ENCODE measurements around the gene MIS18BP1. TPM values are rescaled to one million over a fixed set of nuclear protein-coding genes. Genes with fewer than 3 reads are reported as not detected.

The MIS18BP1 gene
- total RNA-seq, 3 donors from 2014 or later, result 46.7 to 64.4 (median 48.5) TPM

DNA sequence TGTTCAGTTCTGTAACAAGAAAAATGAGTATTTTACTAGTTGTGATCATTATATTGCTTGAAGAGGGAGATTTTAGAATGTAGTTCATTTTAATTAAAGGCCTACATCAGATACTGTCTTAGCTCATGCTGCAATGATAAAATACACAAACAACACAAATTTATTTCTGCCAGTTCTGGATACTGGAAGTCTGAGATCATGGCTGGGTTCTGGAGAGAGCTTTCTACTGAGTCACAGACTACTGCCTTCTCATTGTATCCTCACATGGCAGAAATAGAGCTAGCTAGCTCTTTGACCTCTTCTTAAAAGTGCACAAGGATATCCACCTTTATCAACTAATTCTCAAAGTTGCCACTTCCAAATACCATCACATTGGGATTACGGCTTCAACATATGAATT lies 53.8 kb downstream of the MIS18BP1 start:
- Histone ChIP-seq H3K27ac (peak overlapping the region; percentile 50 to 81), H3K4me1 (no peaks in the 10 kb centered on the region)

DNA sequence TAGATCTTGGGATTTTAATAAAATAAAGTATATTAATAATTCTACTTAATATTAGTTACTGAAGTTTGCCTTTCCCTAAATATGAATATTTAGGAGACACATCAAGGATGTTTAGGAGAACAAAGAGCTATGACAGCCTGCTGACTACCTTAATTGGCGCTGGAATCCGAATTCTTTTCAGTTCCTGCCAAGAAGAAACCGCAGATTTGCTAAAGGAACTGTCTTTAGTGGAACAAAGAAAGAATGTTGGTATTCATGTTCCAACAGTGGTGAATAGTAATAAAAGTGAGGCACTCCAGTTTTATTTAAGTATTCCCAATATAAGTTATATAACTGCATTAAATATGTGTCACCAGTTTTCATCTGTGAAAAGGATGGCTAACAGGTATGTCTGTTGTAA lies 54.5 kb downstream of the MIS18BP1 start:
- peak in 1 of 2 donors; percentile 37 for DNase-seq (ENCODE audit: low spot score in 2 of 2)
- TF ChIP-seq POLR2A (IDR thresholded peaks at IDR 0.05) (no peak), POLR2AphosphoS5 (IDR thresholded peaks at IDR 0.05) (no peak)
- TF ChIP-seq, protein P1, sequence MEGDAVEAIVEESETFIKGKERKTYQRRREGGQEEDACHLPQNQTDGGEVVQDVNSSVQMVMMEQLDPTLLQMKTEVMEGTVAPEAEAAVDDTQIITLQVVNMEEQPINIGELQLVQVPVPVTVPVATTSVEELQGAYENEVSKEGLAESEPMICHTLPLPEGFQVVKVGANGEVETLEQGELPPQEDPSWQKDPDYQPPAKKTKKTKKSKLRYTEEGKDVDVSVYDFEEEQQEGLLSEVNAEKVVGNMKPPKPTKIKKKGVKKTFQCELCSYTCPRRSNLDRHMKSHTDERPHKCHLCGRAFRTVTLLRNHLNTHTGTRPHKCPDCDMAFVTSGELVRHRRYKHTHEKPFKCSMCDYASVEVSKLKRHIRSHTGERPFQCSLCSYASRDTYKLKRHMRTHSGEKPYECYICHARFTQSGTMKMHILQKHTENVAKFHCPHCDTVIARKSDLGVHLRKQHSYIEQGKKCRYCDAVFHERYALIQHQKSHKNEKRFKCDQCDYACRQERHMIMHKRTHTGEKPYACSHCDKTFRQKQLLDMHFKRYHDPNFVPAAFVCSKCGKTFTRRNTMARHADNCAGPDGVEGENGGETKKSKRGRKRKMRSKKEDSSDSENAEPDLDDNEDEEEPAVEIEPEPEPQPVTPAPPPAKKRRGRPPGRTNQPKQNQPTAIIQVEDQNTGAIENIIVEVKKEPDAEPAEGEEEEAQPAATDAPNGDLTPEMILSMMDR (IDR thresholded peaks at IDR 0.05), result no peak
- Histone ChIP-seq H3K4me3 (no peak overlapping the region), H3K9me3 (no peaks in the 10 kb centered on the region), H3K27ac (peak overlapping the region; percentile 6 to 81), H3K36me3 (no peaks in the 10 kb centered on the region), H3K27me3 (no peaks in the 10 kb centered on the region), H3K4me1 (no peaks in the 10 kb centered on the region)
- intact Hi-C loops (cut with DNase I; ENCODE audit: low total_unique reads), result no loop called here

More for the DNA sequence above, 53.8 kb downstream of the MIS18BP1 start:
- H3K27me3 ChIP-seq, result no peaks in the 10 kb centered on the region
- intact Hi-C loops (cut with DNase I; ENCODE audit: low total_unique reads), result no loop called here
- no peak overlapping the region for H3K4me3 ChIP-seq
- TF ChIP-seq, protein P1 (IDR thresholded peaks at IDR 0.05), result no peak
- no peak for TF ChIP-seq POLR2AphosphoS5 (IDR thresholded peaks at IDR 0.05)
- TF ChIP-seq POLR2A (IDR thresholded peaks at IDR 0.05), result no peak
- H3K36me3 ChIP-seq, result no peaks in the 10 kb centered on the region
- no peaks in the 10 kb centered on the region for H3K9me3 ChIP-seq
- DNase-seq (ENCODE audit: low spot score in 2 of 2), result no peak

DNA sequence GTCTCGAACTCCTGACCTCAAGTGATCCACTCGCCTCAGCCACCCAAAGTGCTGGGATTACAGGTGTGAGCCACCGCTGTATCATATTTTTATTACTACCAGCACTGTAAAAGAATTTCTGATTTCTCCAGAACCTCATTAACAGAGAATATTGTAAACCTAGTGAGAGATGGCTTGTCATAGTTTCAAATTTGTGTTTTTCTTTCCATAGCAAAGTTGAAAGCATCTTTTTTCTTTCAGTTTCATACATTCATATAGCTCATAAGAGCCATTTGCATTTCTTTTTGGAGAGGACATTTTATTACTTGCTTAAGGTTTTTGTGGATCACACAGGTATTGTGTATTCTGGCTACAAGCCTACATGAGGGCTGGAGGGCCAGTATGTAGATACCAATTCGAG lies 58.0 kb downstream of the MIS18BP1 start:
- DNase-seq (ENCODE audit: low spot score in 2 of 2), result no peak
- TF ChIP-seq POLR2AphosphoS5 (IDR thresholded peaks at IDR 0.05) (no peak), POLR2A (IDR thresholded peaks at IDR 0.05) (no peak)
- TF ChIP-seq, protein P1 (IDR thresholded peaks at IDR 0.05), result no peak
- no peak overlapping the region for H3K27ac ChIP-seq
- H3K36me3 ChIP-seq, result no peaks in the 10 kb centered on the region
- H3K9me3 ChIP-seq, result no peaks in the 10 kb centered on the region
- intact Hi-C loops (cut with DNase I; ENCODE audit: low total_unique reads), result no loop called here
- no peak overlapping the region for H3K4me3 ChIP-seq
- H3K27me3 ChIP-seq, result no peaks in the 10 kb centered on the region
- no peaks in the 10 kb centered on the region for H3K4me1 ChIP-seq

DNA sequence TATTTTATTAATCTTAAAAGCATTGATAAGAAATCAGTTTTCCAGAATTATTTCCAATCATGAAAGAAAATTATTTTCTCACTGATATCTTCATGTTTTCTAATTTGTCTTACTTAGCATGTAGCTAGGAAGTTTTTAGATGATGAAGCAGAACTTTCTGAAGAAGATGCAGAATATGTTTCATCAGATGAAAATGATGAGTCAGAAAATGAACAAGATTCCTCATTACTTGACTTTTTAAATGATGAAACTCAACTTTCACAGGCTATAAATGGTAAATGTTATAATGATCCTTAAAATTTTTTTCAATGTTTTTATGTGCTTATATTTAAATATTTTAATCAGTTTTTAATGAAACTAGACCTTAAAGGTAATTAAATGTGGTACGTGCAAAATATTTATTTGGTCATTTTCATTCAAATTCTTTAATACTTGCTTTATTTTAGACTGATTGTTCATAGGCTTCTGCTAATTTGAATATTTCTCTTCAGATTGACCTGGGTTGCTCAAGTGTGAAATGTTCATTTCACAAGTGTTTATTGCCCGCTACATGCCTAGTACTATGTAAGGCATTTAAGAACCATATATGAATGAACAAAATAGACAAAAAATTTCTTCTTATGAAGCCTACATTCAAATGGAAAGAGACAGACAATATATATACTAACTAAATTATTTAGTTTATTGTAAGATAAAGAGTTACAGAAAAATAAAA lies 67.7 kb downstream of the MIS18BP1 start:
- Histone ChIP-seq H3K27ac (no peak overlapping the region), H3K4me3 (no peak overlapping the region), H3K9me3 (no peaks in the 10 kb centered on the region), H3K4me1 (no peaks in the 10 kb centered on the region), H3K27me3 (no peaks in the 10 kb centered on the region), H3K36me3 (no peaks in the 10 kb centered on the region)
- DNase-seq (ENCODE audit: low spot score in 2 of 2), result no peak
- intact Hi-C loops (cut with DNase I; ENCODE audit: low total_unique reads), result no loop called here
- TF ChIP-seq POLR2AphosphoS5 (IDR thresholded peaks at IDR 0.05), result no peak
- TF ChIP-seq, protein P1 (IDR thresholded peaks at IDR 0.05), result no peak

DNA sequence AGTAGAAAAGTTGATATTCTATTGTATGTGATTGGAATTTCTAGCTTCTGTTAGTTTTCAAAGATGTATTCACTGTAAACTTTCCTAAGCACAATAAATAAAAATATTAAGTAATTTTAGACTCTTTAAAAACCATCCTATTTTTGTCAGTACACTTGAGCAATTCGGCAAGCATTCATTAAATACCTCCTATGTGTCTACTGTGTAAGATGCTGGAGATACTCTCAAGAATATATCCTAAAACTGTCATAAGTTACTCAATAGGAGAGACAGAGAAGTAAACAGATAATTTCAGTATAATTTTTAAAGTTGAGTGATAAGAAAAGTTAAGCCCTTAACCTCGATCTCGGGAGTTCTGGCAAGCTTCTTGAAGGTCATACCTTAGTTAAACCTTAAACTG lies 71.2 kb downstream of the MIS18BP1 start:
- Histone ChIP-seq H3K9me3 (no peaks in the 10 kb centered on the region), H3K27me3 (no peaks in the 10 kb centered on the region), H3K4me3 (no peak overlapping the region), H3K36me3 (no peaks in the 10 kb centered on the region), H3K4me1 (no peaks in the 10 kb centered on the region), H3K27ac (no peak overlapping the region)
- no peak for DNase-seq (ENCODE audit: low spot score in 2 of 2)
- intact Hi-C loops (cut with DNase I; ENCODE audit: low total_unique reads), result no loop called here
- TF ChIP-seq, protein P1 (IDR thresholded peaks at IDR 0.05), result no peak
- no peak for TF ChIP-seq POLR2A (IDR thresholded peaks at IDR 0.05)
